ENCODE data around the gene CCDC6.

DNA sequence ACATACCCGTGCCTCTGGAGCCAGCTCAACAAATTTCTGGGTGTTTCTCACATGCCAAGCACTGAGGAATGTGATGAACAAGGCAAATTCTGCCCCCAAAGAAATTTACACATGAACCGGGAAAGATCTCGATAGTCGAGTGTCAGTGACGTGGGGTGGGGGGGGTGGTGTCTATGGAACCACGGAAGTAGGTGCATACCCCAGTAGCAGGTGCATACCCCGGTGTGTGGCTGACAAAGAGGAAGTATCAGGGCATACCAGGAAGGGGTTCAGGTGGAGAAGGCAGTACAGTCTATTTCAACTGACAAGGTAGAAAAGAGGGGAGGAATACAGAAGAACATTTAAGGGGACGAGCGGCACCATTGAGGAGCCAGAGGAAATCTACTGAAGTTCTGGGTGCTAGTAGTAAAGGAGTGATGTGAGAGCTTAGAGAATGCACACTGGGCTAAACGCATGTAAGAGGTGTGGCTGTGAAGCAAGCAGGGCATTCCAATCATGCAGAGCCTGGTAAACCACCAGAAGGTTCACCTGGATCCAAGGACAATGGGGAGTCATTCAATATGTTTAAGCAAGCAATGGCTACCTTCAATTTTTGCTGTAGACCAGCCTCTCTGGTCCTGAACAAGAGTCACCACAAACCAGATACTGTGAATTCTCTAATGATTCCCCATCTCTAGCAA is 6.2 kb downstream of the CCDC6 start:
- TF ChIP-seq, protein P1, sequence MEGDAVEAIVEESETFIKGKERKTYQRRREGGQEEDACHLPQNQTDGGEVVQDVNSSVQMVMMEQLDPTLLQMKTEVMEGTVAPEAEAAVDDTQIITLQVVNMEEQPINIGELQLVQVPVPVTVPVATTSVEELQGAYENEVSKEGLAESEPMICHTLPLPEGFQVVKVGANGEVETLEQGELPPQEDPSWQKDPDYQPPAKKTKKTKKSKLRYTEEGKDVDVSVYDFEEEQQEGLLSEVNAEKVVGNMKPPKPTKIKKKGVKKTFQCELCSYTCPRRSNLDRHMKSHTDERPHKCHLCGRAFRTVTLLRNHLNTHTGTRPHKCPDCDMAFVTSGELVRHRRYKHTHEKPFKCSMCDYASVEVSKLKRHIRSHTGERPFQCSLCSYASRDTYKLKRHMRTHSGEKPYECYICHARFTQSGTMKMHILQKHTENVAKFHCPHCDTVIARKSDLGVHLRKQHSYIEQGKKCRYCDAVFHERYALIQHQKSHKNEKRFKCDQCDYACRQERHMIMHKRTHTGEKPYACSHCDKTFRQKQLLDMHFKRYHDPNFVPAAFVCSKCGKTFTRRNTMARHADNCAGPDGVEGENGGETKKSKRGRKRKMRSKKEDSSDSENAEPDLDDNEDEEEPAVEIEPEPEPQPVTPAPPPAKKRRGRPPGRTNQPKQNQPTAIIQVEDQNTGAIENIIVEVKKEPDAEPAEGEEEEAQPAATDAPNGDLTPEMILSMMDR (IDR thresholded peaks at IDR 0.05 in 4 of 5, conservative IDR thresholded peaks at IDR 0.05 in 1 of 5) = no peak
- TF ChIP-seq POLR2A (IDR thresholded peaks at IDR 0.05) = no peak

Measured in gastrocnemius medialis (tissue), 4 donors.